GM19035 (cell line): ENCODE results near the gene TMEM178B.

Experiments
- ATAC-seq: cut with Tn5 transposase; IDR thresholded peaks from one replicate; pipeline ENCODE4 v1.9.1; 2021; ENCODE audit not compliant: unreplicated experiment

Gene TMEM178B

DNA sequence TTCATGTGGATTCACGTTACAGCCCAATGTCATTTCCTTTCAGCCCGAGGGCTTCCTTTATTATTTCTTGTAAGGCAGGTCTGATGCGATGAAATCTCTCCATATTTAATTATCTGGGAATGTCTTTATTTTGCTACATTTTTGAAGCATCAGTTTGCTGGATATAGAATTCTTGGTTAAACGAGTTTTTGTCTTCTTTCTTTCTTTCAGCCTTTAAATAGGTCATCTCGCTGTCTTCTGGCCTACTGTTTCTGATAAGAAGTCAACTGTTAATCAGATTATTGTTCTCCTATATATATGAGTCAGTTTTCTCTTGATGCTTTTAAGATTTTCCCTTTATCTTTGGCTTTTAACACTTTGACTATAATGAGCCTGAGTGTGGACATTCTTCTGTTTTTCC, 184.7 kb downstream of the TMEM178B start:
- no peak for ATAC-seq

DNA sequence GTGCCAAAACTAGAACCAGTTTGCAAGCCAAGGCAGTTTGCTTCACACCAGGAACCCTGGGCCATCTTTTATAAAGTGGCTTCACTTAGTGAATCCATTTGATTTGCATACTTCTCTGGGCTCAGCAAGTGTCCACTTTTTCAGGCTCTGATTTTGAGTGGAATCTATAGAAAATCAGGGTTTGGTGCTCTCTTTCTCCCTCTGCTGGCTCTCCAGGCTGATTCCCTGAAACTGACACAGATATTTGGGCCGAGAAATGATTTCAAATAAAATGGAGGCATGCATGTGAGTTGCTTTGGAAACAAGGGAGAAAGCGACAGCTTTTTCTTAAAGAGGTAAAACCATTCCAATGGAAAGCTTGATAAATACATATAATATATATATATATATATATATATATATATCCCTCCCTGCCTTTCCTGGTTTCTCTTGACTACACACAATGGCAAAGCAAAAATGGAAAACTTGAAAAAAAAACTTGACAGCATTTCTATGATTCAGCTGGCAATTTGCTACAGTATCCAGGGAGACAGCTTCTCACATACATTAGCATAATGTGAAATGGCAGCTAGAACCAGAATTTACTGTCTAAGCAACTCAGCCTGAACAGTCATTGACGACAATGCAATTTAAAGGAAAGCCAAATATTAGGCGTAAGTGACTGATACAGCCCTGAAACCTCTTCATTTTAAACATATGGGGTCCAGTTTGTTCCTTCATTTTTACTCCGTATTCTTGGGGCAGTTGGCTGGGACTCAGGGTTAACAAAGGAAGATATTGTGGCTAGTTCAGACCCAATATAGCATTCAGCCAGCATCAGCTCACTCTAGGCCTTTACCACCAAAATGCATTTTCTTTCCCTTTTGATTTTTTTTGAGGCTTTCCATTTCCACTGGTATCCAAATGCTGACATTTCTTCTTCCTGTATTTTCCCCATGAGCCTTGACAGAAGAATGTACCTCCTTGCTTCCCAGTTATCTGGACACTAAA, 188.5 kb downstream of the TMEM178B start:
- ATAC-seq = no peak

DNA sequence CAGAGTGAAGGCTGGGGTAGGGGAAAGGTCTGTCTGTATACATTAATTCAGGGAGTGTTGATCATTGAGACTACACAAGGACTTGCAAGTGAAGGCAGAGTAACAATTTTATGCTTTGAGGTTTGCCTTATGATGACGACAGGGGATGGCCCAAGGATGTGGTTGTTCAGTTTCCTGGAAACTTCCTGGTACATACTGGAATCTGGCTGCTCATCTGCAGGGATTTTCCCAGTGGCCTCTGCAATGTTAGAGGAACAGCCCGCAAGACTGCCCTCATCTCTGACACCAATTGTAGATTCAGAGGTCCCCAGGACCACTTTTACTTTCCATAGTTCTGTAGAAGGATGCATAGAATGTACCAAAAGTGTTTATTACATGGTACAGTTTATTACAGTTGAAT, 189.6 kb downstream of the TMEM178B start:
- ATAC-seq = no peak

DNA sequence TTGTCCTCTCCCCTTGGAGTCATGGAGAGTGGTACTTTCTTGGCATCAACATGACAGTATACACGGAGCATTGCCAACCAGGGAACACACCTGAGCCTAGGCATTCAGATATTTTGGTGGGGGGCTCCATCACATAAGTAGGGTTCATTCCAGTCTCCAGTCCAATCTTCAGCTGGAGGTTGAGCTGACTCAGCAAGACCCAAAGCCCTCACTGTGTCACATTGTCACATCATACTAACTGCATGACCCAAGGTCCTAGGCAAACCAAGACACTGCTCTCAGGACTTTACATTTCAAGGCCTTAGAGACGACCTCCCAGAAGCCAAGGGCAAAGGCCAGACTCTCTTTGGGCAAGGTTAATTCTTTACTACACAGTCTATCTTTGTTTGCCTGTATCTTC, 190.1 kb downstream of the TMEM178B start:
- ATAC-seq = no peak

DNA sequence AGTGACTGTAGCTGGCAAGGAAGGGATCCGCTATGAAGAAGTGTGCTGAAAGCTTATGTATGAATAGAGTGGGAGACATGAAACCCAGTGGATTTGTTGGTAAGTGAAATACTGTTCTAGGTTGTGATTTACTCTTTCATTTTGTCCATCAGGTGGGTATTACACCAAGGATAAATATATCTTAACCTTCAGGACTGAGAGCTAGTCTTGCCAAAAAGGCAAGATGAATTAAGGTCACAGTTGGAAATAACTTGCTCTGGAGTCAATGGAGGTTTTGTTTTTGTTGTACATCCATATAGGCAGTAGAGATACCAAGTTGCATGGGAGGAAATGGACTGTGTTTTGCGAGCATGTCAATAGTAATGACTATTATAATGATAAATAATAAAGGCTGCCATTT, 190.6 kb downstream of the TMEM178B start:
- no peak for ATAC-seq

DNA sequence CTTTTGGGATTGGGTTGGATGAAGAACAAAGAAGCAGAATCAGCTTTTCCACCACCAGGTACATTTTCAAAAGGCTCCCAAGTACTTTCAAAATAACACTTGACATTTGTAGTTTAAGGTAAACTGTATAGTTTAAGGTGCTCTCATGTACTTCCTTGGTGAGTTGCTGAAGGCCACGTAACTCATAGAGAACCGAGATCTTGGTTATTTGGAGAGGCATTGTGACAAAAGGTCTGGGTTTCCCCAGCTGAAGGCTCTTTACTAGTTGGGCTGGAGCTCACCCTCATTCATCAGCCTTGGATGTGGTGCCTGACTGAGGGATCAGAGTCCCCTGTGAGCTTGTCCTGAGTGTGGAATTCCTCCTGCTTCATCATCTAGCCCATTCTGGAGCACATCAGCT, 191.8 kb downstream of the TMEM178B start:
- ATAC-seq = no peak

DNA sequence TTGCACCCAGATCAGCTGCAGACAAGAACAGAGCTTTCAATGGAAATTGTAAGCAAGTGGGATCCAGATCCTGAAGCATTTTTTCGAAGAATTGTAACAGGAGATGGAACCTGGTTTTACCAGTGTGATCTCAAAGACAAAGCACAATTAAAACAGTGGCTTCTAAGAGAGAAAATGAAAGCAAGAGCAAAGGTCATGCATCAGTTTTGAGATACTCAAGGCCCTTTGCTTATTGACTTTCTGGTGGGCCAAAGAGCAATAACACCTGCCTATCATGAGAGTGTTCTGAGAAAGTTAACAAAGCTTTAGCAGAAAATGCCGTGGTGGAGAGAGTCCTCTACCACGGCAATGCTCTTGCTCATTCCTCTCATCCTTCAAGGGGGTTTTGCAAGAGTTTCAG, 194.8 kb downstream of the TMEM178B start:
- no peak for ATAC-seq

DNA sequence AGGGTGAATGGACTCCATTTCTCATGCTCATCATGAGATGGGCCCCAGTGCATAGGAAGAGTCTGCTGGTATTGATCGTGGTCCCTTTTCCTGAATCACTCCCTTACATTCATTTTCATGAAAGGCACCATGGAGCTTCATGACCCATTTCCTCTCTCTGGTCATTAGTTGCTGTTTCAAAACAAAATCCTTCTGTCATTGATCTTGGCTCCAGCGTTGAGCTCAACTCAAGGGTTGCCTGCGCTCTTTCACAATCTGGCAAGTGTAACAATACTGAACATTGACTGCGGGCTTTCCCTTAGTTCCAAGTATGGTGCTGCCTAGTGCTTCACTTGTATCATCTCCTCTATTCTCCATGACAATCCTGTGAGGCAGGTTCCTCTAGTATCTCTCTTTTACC, 197.6 kb downstream of the TMEM178B start:
- no peak for ATAC-seq

DNA sequence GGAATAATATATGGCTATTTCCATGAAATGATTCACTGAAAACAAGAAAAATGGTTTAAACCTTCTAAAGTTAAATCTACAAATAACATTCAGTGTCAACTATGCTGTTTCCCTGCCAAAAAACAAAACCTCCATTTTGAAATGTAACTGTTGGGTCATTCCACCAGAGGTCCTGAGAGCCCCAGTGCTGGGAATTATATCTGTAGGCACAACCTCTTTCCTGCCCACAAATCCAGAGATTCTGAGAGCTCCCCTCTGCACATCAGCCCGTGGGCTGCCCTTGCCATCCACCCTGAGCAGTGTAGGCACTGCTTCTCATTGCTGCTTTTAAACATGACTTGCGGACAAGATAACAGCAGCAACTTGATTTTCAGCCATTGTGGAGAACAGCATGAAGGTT, 198.6 kb downstream of the TMEM178B start:
- ATAC-seq = no peak

DNA sequence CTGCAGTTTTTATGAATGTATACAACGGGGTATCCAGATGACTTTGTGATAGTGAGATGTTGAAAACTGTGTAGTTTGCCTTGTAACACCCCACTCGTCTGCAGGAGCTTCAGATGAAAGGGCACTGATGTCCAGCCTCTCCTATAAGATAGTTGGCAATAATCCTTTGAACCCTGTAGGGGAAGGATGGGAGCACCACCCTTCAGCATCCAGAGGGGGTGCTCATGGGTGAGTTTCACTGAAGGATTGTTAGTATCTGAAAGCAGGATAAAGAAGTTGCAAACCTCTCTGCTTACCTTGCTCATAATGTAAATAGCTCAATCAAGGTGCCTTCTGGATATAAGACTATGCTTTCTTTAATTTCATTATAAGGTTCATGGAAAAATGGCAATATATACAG, 201.5 kb downstream of the TMEM178B start:
- ATAC-seq = no peak

DNA sequence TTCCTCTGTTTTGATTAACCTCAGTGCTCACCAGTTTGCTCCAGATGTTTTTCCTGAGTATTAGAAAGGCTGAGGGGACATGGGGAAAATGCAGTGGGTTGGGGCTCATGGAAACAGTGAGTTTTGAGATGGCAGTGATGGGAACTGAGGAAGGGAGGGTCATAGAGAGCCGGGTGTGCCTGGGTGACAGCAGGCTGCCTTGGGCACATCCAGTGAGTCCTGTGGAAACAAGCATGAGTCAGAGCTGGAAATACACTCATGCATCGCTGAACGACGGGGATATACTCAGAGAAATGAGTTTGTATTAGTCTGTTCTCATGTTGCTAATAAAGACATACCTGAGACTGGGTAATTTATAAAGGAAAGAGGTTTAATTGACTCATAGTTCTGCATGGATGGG, 202.2 kb downstream of the TMEM178B start:
- ATAC-seq = no peak

DNA sequence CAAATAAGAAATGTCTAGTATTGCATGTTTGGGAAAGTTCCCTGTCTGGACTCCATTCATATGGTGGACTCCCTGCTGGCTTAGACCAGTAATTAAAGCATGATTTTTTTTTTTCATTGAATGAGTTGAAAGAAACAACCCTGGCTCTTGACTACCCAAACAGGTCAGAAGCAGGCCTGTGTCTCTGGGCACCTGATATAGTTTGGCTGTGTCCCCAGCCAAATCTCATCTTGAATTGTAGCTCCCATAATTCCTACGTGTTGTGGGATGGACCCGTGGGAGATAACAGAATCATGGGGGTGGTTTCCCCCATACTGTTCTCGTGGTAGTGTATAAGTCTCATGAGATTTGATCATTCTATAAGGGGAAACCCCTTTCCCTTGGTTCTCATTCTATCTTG, 206.2 kb downstream of the TMEM178B start:
- ATAC-seq = no peak

DNA sequence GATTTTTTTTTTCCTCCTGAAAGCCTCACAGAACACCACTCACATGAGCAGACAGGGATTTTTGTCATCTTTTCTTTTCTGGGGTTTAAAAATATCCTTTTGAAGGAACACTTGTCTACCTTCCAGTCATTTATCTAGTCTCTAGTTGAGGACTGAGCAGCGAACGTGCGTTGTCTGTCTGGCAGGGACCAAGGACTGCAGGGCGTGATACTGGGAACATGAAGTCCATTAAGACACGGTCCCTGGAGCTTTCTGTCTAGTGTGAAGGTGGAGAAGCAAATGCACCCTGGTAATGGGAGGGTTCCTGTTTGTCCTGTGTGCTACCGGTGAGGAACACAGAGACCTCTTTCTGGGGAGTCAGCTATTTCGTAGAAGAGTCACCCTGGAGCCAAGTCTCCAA, 207.4 kb downstream of the TMEM178B start:
- no peak for ATAC-seq

DNA sequence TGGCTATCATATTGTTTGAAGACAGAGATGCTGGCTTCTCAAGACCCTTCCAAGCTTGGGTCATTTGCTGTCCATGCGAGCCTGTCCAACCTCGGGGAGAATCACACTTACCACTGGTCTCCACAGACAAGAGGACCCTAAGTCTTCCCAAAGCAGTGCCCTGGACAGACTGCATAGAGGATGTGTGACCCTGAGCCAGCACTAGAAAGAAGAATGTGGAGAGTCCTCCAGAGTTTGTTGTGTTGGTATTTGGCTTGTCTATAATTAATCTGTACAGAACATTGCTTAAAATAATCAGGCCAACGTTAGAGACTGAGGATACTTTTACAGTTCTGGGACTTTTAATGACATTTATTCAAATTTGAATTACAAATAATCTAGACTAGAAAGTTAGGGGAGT, 212.7 kb downstream of the TMEM178B start:
- no peak for ATAC-seq

DNA sequence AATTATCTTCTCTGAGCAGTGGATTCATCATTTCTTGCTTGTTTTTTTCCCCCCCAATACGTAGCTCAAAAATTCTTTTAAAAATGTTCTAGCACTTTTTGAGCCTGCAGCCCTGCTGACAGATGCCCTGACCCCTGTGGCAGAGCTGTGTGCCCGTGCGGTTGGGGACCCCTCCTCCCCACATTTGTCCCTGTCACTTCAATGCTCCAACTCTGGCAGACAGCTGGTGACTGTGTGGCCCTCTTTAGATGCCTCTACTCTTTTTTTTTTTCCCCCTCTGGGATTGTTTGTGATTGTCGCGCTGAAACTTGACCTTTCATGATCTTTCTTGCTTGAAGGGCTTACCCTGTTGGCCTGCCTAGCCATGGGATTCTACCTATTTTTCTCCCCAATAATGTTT, 214.1 kb downstream of the TMEM178B start:
- no peak for ATAC-seq

DNA sequence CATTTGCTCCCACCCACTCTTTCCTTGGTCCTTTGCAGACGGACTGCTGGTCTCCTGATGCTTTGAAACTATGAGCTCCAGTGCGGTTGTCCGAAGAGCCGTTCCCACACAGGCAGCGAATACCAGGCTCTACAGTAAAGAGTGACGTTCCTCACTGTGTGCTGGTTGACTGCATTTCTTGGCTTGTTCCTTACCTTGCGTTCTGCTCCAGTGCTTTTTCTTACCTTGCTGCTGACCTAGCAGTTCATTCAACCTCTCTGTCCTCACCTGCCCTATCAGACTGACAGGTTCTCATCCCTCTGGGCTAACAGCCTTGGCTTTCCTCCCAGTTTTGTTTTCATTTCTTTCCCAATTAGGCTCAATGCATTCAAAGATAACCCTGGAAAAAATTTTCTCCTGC, 214.8 kb downstream of the TMEM178B start:
- no peak for ATAC-seq

DNA sequence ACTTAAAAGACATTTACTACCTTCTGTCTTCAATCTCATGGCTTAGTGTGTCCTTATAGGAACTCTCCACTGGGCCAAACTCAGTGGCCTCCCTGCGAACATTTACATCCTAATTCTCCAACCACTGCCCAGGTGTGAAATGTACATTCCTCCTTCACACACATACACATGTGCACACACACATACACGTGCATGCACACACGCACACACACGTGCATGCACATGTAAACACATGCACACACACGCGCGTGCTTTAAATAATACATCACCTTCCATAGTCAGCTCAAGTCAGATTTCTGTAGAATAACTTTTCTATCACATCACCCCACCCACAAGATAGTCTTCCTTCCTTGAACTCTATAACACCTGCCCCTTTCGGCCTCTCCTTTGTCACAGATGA, 216.5 kb downstream of the TMEM178B start:
- ATAC-seq = no peak

DNA sequence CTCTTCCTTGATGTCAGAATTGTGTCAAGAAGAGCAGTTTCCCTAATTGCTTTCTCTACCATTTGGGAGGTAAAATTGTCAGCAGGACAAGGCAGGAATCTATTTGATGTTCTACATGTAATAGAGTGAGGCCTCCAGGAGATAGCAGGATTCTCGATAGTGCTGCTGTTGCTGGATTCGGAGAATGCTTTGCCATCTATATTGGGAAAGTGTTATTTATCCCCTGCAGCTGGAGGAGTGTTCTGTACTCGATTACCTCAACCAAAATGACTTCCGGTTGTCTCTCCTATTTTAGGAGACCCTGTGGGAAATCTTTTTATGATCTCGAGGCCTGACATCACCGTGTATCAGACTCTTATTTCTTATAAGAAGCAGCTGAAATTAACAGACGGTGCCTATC, 217.1 kb downstream of the TMEM178B start:
- ATAC-seq = no peak

DNA sequence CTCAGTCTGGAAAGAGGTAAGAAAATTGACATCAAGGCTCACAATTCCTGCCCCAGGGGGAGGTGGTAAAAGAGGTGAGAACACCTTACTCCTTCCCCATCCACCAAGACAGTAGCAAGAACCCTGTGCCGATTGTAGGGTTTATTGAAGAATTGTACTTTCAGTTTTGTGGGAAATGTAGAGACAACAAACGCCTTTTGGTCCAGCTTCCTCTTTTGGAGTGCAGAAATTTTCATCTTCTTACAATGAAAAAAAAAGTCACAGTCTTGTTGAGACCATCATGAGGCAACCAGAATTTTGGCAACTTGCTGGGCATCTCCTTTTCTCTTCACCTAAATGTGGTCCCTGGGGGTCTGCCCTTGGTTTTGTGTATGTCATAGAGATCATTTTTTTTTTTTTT, 217.7 kb downstream of the TMEM178B start:
- ATAC-seq = no peak

DNA sequence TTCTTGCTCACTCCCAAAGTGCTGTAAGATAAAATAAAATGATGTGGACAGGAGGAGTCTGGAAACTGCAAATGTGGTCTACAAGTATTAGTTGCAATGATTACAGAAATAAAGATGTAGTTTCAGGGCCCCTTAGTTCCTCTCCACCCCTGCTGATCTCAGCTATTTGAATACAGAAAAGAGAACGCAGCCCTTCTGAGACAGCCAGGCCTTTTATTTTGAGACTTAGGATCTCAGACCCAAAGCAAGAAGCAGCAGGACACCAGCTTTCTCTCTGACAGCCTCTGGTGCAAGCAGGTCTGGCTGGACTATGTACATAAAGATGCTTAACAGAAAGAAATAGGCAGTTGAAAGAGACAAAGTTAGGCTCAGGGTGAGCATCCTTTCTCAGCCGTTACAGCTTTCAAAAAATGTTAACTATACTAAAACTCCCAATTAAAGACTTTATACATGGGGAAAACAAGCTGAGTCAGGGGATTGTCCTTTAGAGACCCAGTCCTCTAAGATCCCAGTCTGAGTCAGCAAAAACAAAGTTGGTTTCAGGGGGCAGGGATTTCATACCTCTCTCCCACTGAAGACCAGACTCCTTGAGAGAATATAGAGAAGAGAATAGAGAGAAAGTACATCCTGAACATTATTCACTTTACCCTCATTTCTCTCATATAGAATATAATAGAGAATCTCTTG, 220.4 kb downstream of the TMEM178B start:
- no peak for ATAC-seq

DNA sequence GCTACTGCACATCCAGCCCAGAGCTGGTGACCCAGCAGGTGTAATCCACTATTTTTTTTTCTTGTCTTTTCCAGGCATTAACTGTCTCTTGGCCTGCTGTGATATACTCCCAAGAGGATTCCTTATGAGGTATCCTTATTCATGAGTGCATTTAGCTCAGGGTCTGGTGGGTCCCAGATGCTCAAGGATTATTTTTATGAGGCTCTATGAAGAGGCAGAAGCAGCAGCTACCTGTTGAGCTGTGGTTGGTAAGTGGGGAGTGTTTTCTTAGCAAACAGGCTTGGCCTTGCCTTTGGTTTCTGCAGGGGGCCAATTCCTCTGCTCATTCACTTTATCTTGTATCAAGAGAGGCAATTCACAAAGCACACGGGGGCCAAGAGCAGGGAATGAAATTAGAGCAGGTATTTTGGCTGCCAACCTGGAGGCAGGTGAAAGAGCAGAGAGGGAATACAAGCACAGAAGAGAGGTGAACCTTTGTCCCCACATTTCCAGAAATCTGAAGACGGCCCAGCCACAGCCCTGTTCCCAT, 221.6 kb downstream of the TMEM178B start:
- no peak for ATAC-seq

DNA sequence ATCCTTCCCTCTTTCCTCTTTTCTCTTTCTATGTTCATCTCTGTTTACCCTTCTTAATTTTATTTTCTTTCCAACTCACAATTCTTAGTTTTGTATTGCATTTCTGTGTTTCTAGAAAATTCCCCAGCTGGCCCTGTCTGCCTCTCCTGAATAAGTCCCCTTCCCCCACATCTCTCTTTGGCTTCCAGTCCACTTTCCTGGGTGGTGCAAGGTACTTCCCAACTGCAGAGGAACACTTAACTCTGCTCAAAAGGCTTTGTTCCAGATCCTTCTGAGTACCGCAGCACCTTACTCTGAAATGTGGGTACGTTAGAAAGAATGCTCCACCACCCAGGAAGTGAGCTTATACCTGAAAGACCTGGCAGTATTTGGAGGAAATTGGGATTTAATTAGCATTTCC, 227.0 kb downstream of the TMEM178B start:
- no peak for ATAC-seq
